SK-MEL-5 (cell line): ENCODE measurements around the gene ASPM. TPM values are rescaled to one million over a fixed set of nuclear protein-coding genes. Genes with fewer than 3 reads are reported as not detected.
"Not testable (repeated sequence)": the region's sequence is repeated elsewhere in the genome, so short reads cannot be mapped to it uniquely, and the experiment has no call there.

ENCODE experiments used
- DNase-seq: peaks from one replicate; pipeline ENCODE4 v3.0.0-alpha.2; 2016; ENCODE audit warnings: low read depth, low spot score
- in situ Hi-C: cut with HindIII; loops from 2 replicates; pipeline ENCODE4 v1.10.0; 2016; ENCODE audit warnings: low sequenced_read_pairs, high pct_unique_total_duplicates, low pct_unique_long_range_greater_than_20kb
- total RNA-seq: library from RNA; depleted of rRNA; stranded (reverse); fragments of >200 nt; shearing (Covaris generic); gene quantifications from 2 replicates; pipeline ENCODE4 v1.2.3, GENCODE V29; 2014; rRNA removed

ASPM gene
- total RNA-seq, 1 experiment from 2014 or later: 20.9 TPM

GRCh38 chr1:197049100-197049499 is 97.4 kb downstream of the ASPM start:
- no peak for DNase-seq
- in situ Hi-C loops: no loop called here

GRCh38 chr1:197042676-197043341 is 103.7 kb downstream of the ASPM start:
- in situ Hi-C loops: no loop called here
- DNase-seq: no peak

- in situ Hi-C loops: no loop called here
- DNase-seq: no peak
These were observed 104.7 kb downstream of the ASPM start for GRCh38 chr1:197041486-197042353.

GRCh38 chr1:197036861-197037260 is 109.6 kb downstream of the ASPM start:
- in situ Hi-C loops: no loop called here
- DNase-seq: no peak

- in situ Hi-C loops, DNase-seq: not testable (repeated sequence)
These were observed 111.7 kb downstream of the ASPM start for GRCh38 chr1:197034631-197035339.

Other genes starting within 250 kb of the ASPM start
- not detected in 2 replicates for gene CFHR2, start 202.9 kb downstream of the ASPM start, total RNA-seq
- gene CFHR5, start 169.1 kb downstream of the ASPM start, total RNA-seq: not detected in 2 replicates
- not detected in 2 replicates for gene F13B, start 79.4 kb downstream of the ASPM start, total RNA-seq
- 16.7 and 17.0 TPM in 2 replicates for gene ZBTB41, start 54.6 kb upstream of the ASPM start, total RNA-seq
- gene CRB1, start 121.6 kb upstream of the ASPM start, total RNA-seq: 0.16 and 0.40 TPM in 2 replicates